HEK293 (cell line): Measurements from ENCODE around the gene INSRR.

Experiments
- CTCF ChIA-PET: fragments of 350-600 bp; formaldehyde crosslinking; extraction: SDS; loops from one replicate; lab custom pipeline; 2021; ENCODE audit warnings: antibody characterized with exemption; lab: Yijun Ruan, JAX
- POLR2A ChIA-PET: fragments of 300-600 bp; formaldehyde crosslinking; extraction: SDS; loops from one replicate; lab custom pipeline; 2020; ENCODE audit warnings: antibody characterized with exemption, inconsistent platforms; lab: Yijun Ruan, JAX
- H3K27ac ChIP-seq: fragments of 200-500 bp; sonication (Bioruptor generic); 2 replicates; pipeline ENCODE4 v1.5.1; 2014; ENCODE audit warnings: low read depth, low read length, control low read depth, inconsistent platforms; ENCODE audit errors: extremely low read depth
- H3K36me3 ChIP-seq, 2 experiments: fragments of 200-500 bp in 1 of 2; sonication (Bioruptor generic) in 1 of 2; 1 replicate in 1 of 2; 2 replicates in 1 of 2; pipeline ENCODE4 v1.5.1; 2014 to 2017; ENCODE audit warnings: inconsistent platforms in 2 of 2, low read length in 2 of 2; ENCODE audit not compliant: control insufficient read depth in 2 of 2, insufficient read depth in 1 of 2
- H3K4me1 ChIP-seq: fragments of 200-500 bp; sonication (Bioruptor generic); 2 replicates; pipeline ENCODE4 v1.5.1; 2014; ENCODE audit warnings: mild to moderate bottlenecking, low read length, inconsistent platforms; ENCODE audit not compliant: control insufficient read depth, insufficient read depth
- H3K4me3 ChIP-seq: 2 replicates; pipeline ENCODE4 v1.5.1; 2011; ENCODE audit warnings: low read depth, mild to moderate bottlenecking, control low read depth, low read length, moderate library complexity
- H3K9me3 ChIP-seq: fragments of 200-500 bp; sonication (Bioruptor generic); 2 replicates; pipeline ENCODE4 v1.5.1; 2014; ENCODE audit warnings: low read depth, low read length, inconsistent platforms; ENCODE audit not compliant: control insufficient read depth, insufficient read depth
- HOXA7 ChIP-seq: sonication (generic); formaldehyde crosslinking; IDR thresholded peaks from 2 replicates; pipeline ENCODE4 v1.8.1; 2022; ENCODE audit warnings: missing genetic modification reagents, borderline replicate concordance
- PRDM1 ChIP-seq: fragments of 450-650 bp; formaldehyde crosslinking; IDR thresholded peaks from 2 replicates; pipeline ENCODE4; 2016; ENCODE audit warnings: missing biosample characterization, missing genetic modification characterization
- SETDB1 ChIP-seq: IDR thresholded peaks from one replicate; pipeline ENCODE4 v1.6.1; 2017; ENCODE audit warnings: mild to moderate bottlenecking, low read length, moderate library complexity, mixed read lengths; ENCODE audit not compliant: insufficient read length
- SP3 ChIP-seq: fragments of 450-650 bp; formaldehyde crosslinking; IDR thresholded peaks from 2 replicates; pipeline ENCODE4 v1.5.1; 2016; ENCODE audit warnings: missing biosample characterization, missing genetic modification characterization
- ZFP69B ChIP-seq: fragments of 450-650 bp; formaldehyde crosslinking; IDR thresholded peaks from 2 replicates; pipeline ENCODE4 v1.5.1; 2016; ENCODE audit warnings: missing biosample characterization, missing genetic modification characterization
- ZNF114 ChIP-seq: fragments of 450-650 bp; formaldehyde crosslinking; IDR thresholded peaks from 2 replicates; pipeline ENCODE4 v1.5.0; 2017; ENCODE audit warnings: missing biosample characterization, missing genetic modification characterization
- ZNF155 ChIP-seq: fragments of 450-650 bp; formaldehyde crosslinking; IDR thresholded peaks from 2 replicates; pipeline ENCODE4 v1.5.1; 2016; ENCODE audit warnings: missing biosample characterization, missing genetic modification characterization
- ZNF16 ChIP-seq: fragments of 450-650 bp; formaldehyde crosslinking; IDR thresholded peaks from 2 replicates; pipeline ENCODE4 v1.5.1; 2016; ENCODE audit warnings: low read depth, missing biosample characterization, missing genetic modification characterization
- ZNF202 ChIP-seq: fragments of 450-650 bp; formaldehyde crosslinking; IDR thresholded peaks from 2 replicates; pipeline ENCODE4 v1.5.1; 2016; ENCODE audit warnings: missing biosample characterization, missing genetic modification characterization, borderline replicate concordance
- ZNF341 ChIP-seq: fragments of 450-650 bp; formaldehyde crosslinking; IDR thresholded peaks from 2 replicates; pipeline ENCODE4; 2016; ENCODE audit warnings: low read depth, missing biosample characterization, missing genetic modification characterization
- ZNF514 ChIP-seq: fragments of 450-650 bp; formaldehyde crosslinking; IDR thresholded peaks from 2 replicates; pipeline ENCODE4 v1.5.1; 2016; ENCODE audit warnings: missing biosample characterization, missing genetic modification characterization
- ZNF561 ChIP-seq: fragments of 450-650 bp; IDR thresholded peaks from 2 replicates; pipeline ENCODE4 v1.5.1; 2018; ENCODE audit warnings: missing biosample characterization, missing genetic modification characterization, borderline replicate concordance
- ZNF654 ChIP-seq: fragments of 450-650 bp; formaldehyde crosslinking; IDR thresholded peaks from 2 replicates; pipeline ENCODE4 v1.5.1; 2016; ENCODE audit warnings: low read depth, missing biosample characterization, missing genetic modification characterization
- TF ChIP-seq, protein P1 (sequence below): fragments of 450-650 bp; formaldehyde crosslinking; IDR thresholded peaks from 2 replicates; pipeline ENCODE4 v1.5.1; 2016; ENCODE audit warnings: missing biosample characterization, missing genetic modification characterization
- TF ChIP-seq, protein P2 (sequence below): fragments of 450-650 bp; formaldehyde crosslinking; IDR thresholded peaks from 2 replicates; pipeline ENCODE4 v1.5.1; 2016; ENCODE audit warnings: missing biosample characterization, missing genetic modification characterization
- TF ChIP-seq, protein P3 (sequence below): fragments of 450-650 bp; formaldehyde crosslinking; IDR thresholded peaks from 2 replicates; pipeline ENCODE4 v1.5.1; 2016; ENCODE audit warnings: missing biosample characterization, missing genetic modification characterization

The INSRR gene

DNA sequence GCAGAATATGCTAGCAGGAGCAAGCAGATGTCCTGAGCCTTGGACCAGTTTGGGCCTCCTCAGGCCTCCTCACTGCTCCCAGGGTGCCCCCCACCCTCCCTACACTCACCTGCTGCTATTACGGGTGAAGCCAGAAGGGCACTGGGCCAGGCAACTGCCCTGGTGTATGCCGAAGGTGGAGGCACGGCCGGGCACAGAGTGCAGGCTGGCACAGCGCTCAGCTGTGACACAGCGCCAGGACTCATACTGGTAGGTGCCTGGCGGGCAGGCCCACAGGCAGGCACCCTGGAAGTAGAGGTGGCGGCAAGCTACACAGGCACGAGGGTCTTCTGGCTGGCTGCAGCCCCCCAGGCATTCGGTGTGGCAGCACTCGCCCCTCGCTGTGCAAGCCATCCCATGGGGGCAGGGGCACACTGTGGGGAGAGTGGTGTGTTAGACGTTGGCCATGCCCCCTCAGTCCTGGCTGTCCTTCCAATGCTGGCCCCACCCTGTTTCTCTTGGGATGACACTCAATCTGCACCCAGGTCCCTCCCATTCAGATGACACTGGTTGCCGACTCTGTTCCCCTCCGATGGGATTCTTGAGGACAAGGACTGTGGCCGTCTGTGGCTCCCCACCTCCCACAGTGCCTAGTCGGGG, 7.0 kb downstream of the INSRR start:
- Histone ChIP-seq H3K9me3 (no peaks in the 10 kb centered on the region), H3K4me1 (no peaks in the 10 kb centered on the region), H3K4me3 (no peak overlapping the region), H3K27ac (no peak overlapping the region), H3K36me3 (no peaks in the 10 kb centered on the region)
- TF ChIP-seq SP3 (tag by site-specific recombination) (no peak), ZNF341 (tag by site-specific recombination) (0 out of 2 replicates have a peak, but pooled peaks have one; percentile 18)
- CTCF ChIA-PET, result interaction anchor here (0.6 to 3.4 kb wide), 2 partner anchors 14 to 40 kb away, joined by 4 to 19 read pairs; no protein-coding TSS in a partner anchor
- POLR2A ChIA-PET, result no interaction called here

DNA sequence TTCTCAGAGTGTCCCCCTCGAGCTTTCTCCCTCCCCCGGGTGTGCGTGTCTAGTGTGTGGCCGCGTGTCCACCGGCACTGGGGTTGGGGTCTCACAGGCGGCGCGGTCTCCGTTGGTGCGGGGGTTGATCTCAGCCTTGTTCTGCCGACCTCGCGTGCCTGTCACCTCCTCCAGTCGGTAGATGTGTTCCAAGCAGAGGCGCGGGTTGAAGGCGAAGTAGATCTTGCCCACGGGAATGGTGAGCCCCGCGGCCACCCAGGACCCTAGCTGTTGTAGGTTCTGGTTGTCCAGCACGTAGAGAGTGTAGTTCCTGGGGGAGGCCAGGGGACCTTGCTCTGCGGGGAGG, 9.8 kb downstream of the INSRR start:
- ChIA-PET CTCF (interaction anchor here (0.7 to 3.3 kb wide), 3 partner anchors 10 to 38 kb away, joined by 3 to 17 read pairs (median 14); partner anchors contain the start of genes INSRR and NTRK1), POLR2A (interaction anchor here (1.3 kb wide), 1 partner anchor 121 kb away, joined by 3 read pairs; the partner anchor contains the start of genes ISG20L2 and METTL25B)
- no peaks in the 10 kb centered on the region for H3K36me3 ChIP-seq
- H3K4me3 ChIP-seq, result no peak overlapping the region
- TF ChIP-seq, protein P1, sequence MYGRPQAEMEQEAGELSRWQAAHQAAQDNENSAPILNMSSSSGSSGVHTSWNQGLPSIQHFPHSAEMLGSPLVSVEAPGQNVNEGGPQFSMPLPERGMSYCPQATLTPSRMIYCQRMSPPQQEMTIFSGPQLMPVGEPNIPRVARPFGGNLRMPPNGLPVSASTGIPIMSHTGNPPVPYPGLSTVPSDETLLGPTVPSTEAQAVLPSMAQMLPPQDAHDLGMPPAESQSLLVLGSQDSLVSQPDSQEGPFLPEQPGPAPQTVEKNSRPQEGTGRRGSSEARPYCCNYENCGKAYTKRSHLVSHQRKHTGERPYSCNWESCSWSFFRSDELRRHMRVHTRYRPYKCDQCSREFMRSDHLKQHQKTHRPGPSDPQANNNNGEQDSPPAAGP (tag by site-specific recombination), result no peak
- no peak for TF ChIP-seq HOXA7
- TF ChIP-seq, all 188 proteins: peak for 0
- Histone ChIP-seq H3K27ac (no peak overlapping the region), H3K4me1 (no peaks in the 10 kb centered on the region), H3K9me3 (no peaks in the 10 kb centered on the region)

GRCh38 chr1:156848461-156849150, 10.3 kb downstream of the INSRR start:
- POLR2A ChIA-PET, result interaction anchor here (1.3 kb wide), 1 partner anchor 120 kb away, joined by 3 read pairs; the partner anchor contains the start of genes ISG20L2 and METTL25B
- Histone ChIP-seq H3K9me3 (no peaks in the 10 kb centered on the region), H3K27ac (no peak overlapping the region)
- TF ChIP-seq ZNF202 (tag by site-specific recombination) (no peak), ZNF654 (tag by site-specific recombination) (no peak), ZFP69B (tag by site-specific recombination) (no peak), HOXA7 (no peak), ZNF514 (no peak), ZNF561 (tag by site-specific recombination) (no peak), ZNF16 (tag by site-specific recombination) (no peak), ZNF114 (tag by site-specific recombination) (no peak), SETDB1 (no peak), PRDM1 (tag by site-specific recombination) (no peak), ZNF155 (tag by site-specific recombination) (no peak)
- TF ChIP-seq, protein P2, sequence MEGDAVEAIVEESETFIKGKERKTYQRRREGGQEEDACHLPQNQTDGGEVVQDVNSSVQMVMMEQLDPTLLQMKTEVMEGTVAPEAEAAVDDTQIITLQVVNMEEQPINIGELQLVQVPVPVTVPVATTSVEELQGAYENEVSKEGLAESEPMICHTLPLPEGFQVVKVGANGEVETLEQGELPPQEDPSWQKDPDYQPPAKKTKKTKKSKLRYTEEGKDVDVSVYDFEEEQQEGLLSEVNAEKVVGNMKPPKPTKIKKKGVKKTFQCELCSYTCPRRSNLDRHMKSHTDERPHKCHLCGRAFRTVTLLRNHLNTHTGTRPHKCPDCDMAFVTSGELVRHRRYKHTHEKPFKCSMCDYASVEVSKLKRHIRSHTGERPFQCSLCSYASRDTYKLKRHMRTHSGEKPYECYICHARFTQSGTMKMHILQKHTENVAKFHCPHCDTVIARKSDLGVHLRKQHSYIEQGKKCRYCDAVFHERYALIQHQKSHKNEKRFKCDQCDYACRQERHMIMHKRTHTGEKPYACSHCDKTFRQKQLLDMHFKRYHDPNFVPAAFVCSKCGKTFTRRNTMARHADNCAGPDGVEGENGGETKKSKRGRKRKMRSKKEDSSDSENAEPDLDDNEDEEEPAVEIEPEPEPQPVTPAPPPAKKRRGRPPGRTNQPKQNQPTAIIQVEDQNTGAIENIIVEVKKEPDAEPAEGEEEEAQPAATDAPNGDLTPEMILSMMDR (tag by site-specific recombination), result no peak
- TF ChIP-seq, protein P3, sequence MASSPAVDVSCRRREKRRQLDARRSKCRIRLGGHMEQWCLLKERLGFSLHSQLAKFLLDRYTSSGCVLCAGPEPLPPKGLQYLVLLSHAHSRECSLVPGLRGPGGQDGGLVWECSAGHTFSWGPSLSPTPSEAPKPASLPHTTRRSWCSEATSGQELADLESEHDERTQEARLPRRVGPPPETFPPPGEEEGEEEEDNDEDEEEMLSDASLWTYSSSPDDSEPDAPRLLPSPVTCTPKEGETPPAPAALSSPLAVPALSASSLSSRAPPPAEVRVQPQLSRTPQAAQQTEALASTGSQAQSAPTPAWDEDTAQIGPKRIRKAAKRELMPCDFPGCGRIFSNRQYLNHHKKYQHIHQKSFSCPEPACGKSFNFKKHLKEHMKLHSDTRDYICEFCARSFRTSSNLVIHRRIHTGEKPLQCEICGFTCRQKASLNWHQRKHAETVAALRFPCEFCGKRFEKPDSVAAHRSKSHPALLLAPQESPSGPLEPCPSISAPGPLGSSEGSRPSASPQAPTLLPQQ (tag by site-specific recombination), result no peak
- TF ChIP-seq, all 188 proteins: peak for 0
- Histone ChIP-seq H3K4me3 (no peak overlapping the region), H3K4me1 (no peaks in the 10 kb centered on the region), H3K36me3 (no peaks in the 10 kb centered on the region)
- CTCF ChIA-PET, result interaction anchor here (0.6 to 3.3 kb wide), 7 partner anchors 10 to 159 kb away, joined by 3 to 17 read pairs (median 10); partner anchors contain the start of genes INSRR and NTRK1
